ENCODE results near the gene IFI27L2.

GRCh38 chr14:94079891-94080620 is 49.3 kb downstream of the IFI27L2 start:
- no peak for TF ChIP-seq CTCF (conservative IDR thresholded peaks at IDR 0.05)
- no peak for TF ChIP-seq ZFX (IDR thresholded peaks at IDR 0.05)
